Measurements from ENCODE around the gene CERS6. TPM values are rescaled to one million over a fixed set of nuclear protein-coding genes. Genes with fewer than 3 reads are reported as not detected.
A peak's percentile ranks its signal among the peaks of the same experiment; 100 is the strongest.

The CERS6 gene
- total and polyA plus RNA-seq, 12 donors, result 5.0 to 110 (median 29.6) TPM

- H3K36me3 ChIP-seq (replicated peaks in 1 of 2), result no peaks in the 10 kb centered on the region
- TF ChIP-seq POLR2A (IDR thresholded peaks at IDR 0.05) (no peak), CTCF (IDR thresholded peaks at IDR 0.05) (no peak)
- no peaks in the 10 kb centered on the region for H3K9me3 ChIP-seq (replicated peaks in 1 of 3)
- DNase-seq, result no peak
- peak overlapping the region in 2 of 5 donors; percentile 6 to 57 for H3K27ac ChIP-seq
- intact Hi-C loops (cut with DNase I), result no loop called here
- no peak overlapping the region for H3K4me3 ChIP-seq
- peaks cover 0 to 64% of the 10 kb centered on the region in 2 donors for H3K4me1 ChIP-seq (replicated peaks in 1 of 2)
- H3K27me3 ChIP-seq, result no peaks in the 10 kb centered on the region
These were observed 71.9 kb downstream of the CERS6 start for GRCh38 chr2:168528016-168528415.

- no peak for DNase-seq
- intact Hi-C loops (cut with DNase I), result no loop called here
- no peak for TF ChIP-seq CTCF (IDR thresholded peaks at IDR 0.05)
- TF ChIP-seq POLR2A (IDR thresholded peaks at IDR 0.05), result no peak
- Histone ChIP-seq H3K36me3 (replicated peaks in 1 of 2) (no peaks in the 10 kb centered on the region), H3K4me3 (no peak overlapping the region), H3K27ac (peak overlapping the region in 2 of 5 donors; percentile 6 to 57), H3K9me3 (replicated peaks in 1 of 3) (no peaks in the 10 kb centered on the region), H3K27me3 (no peaks in the 10 kb centered on the region), H3K4me1 (replicated peaks in 1 of 2) (peaks cover 0 to 60% of the 10 kb centered on the region in 2 donors)
These were observed 72.4 kb downstream of the CERS6 start for GRCh38 chr2:168528469-168528868.

GRCh38 chr2:168529054-168529833 is 73.2 kb downstream of the CERS6 start:
- H3K27me3 ChIP-seq, result no peaks in the 10 kb centered on the region
- H3K9me3 ChIP-seq (replicated peaks in 1 of 3), result no peaks in the 10 kb centered on the region
- H3K4me3 ChIP-seq, result no peak overlapping the region
- H3K27ac ChIP-seq, result peak overlapping the region in 2 of 5 donors; percentile 6 to 57
- no peaks in the 10 kb centered on the region for H3K36me3 ChIP-seq (replicated peaks in 1 of 2)
- peaks cover 0 to 60% of the 10 kb centered on the region in 2 donors for H3K4me1 ChIP-seq (replicated peaks in 1 of 2)
- TF ChIP-seq CTCF (IDR thresholded peaks at IDR 0.05), result no peak
- TF ChIP-seq POLR2A (IDR thresholded peaks at IDR 0.05), result no peak
- DNase-seq, result no peak
- intact Hi-C loops (cut with DNase I), result no loop called here
- WGBS, 4 donors, result 87 to 96% (median 91%) methylated on average over 2 of the region's 2 CpGs

GRCh38 chr2:168529900-168530561 is 74.0 kb downstream of the CERS6 start:
- Histone ChIP-seq H3K27ac (peak overlapping the region in 2 of 5 donors; percentile 6 to 53), H3K4me3 (no peak overlapping the region), H3K27me3 (no peaks in the 10 kb centered on the region), H3K9me3 (replicated peaks in 1 of 3) (no peaks in the 10 kb centered on the region), H3K4me1 (replicated peaks in 1 of 2) (peaks cover 0 to 60% of the 10 kb centered on the region in 2 donors), H3K36me3 (replicated peaks in 1 of 2) (no peaks in the 10 kb centered on the region)
- no peak for DNase-seq
- TF ChIP-seq CTCF (IDR thresholded peaks at IDR 0.05) (no peak), POLR2A (IDR thresholded peaks at IDR 0.05) (no peak)
- 77 to 84% (median 81%) methylated on average over 8 of the region's 8 CpGs for WGBS, 4 donors
- intact Hi-C loops (cut with DNase I), result no loop called here
